ENCODE measurements around the gene ATP5F1D. TPM values are rescaled to one million over a fixed set of nuclear protein-coding genes. Genes with fewer than 3 reads are reported as not detected.

ATP5F1D gene
- total and polyA plus RNA-seq, 2 of the 13 experiments (the other 11 are each of a cell fraction or from before 2014, with no cell fraction given) = 39.4 to 78.7 TPM

GRCh38 chr19:1241417-1242095 is at the start of gene ATP5F1D (continued):
- TF ChIP-seq KLF15 (CRISPR knock-in tag; IDR thresholded peaks at IDR 0.05; ENCODE audit: borderline replicate concordance) (0 out of 2 replicates have a peak, but pooled peaks have one; percentile 37), MED1 (CRISPR knock-in tag; IDR thresholded peaks at IDR 0.05) (peak; percentile 46; the same call in 1 of the 2 replicates), ZNF619 (CRISPR knock-in tag; IDR thresholded peaks at IDR 0.05) (no peak), ZNF138 (CRISPR knock-in tag; IDR thresholded peaks at IDR 0.05; ENCODE audit: low read depth) (0 out of 2 replicates have a peak, but pooled peaks have one; percentile 56), ZNF776 (CRISPR knock-in tag; IDR thresholded peaks at IDR 0.05) (peak; percentile 47; the same call in 1 of the 2 replicates), IKZF5 (CRISPR knock-in tag; IDR thresholded peaks at IDR 0.05) (peak; percentile 26), ZNF318 (CRISPR knock-in tag; IDR thresholded peaks at IDR 0.05) (no peak), ZBTB7A (CRISPR knock-in tag; IDR thresholded peaks at IDR 0.05) (no peak), THAP11 (CRISPR knock-in tag; IDR thresholded peaks at IDR 0.05) (peak; percentile 98), ZNF354B (CRISPR knock-in tag; IDR thresholded peaks at IDR 0.05) (no peak), CREM (IDR thresholded peaks at IDR 0.05) (peak; percentile 97), CREM (CRISPR knock-in tag; IDR thresholded peaks at IDR 0.05) (peak; percentile 60; the same call in 1 of the 2 replicates), HOXA3 (CRISPR knock-in tag; IDR thresholded peaks at IDR 0.05) (peak; percentile 88), KDM2A (CRISPR knock-in tag; IDR thresholded peaks at IDR 0.05; ENCODE audit: borderline replicate concordance, low read depth) (peak; percentile 84), CREB1 (IDR thresholded peaks at IDR 0.05) (peak; percentile 93), CREB1 (CRISPR knock-in tag; IDR thresholded peaks at IDR 0.05) (peak; percentile 92), ZC3H4 (CRISPR knock-in tag; IDR thresholded peaks at IDR 0.05; ENCODE audit: borderline replicate concordance) (no peak)
- TF ChIP-seq, protein P1, sequence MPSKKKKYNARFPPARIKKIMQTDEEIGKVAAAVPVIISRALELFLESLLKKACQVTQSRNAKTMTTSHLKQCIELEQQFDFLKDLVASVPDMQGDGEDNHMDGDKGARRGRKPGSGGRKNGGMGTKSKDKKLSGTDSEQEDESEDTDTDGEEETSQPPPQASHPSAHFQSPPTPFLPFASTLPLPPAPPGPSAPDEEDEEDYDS (CRISPR knock-in tag; IDR thresholded peaks at IDR 0.05) = peak; percentile 33; the same call in 1 of the 2 replicates
- TF ChIP-seq, protein P2, sequence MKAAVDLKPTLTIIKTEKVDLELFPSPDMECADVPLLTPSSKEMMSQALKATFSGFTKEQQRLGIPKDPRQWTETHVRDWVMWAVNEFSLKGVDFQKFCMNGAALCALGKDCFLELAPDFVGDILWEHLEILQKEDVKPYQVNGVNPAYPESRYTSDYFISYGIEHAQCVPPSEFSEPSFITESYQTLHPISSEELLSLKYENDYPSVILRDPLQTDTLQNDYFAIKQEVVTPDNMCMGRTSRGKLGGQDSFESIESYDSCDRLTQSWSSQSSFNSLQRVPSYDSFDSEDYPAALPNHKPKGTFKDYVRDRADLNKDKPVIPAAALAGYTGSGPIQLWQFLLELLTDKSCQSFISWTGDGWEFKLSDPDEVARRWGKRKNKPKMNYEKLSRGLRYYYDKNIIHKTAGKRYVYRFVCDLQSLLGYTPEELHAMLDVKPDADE (CRISPR knock-in tag; IDR thresholded peaks at IDR 0.05) = no peak

Data from HepG2 (cell line).